HL-60/S4 (cell line): ENCODE data around the gene RNF215.
"Not testable (repeated sequence)": the region's sequence is repeated elsewhere in the genome, so short reads cannot be mapped to it uniquely, and the experiment has no call there.

Experiments used
- in situ Hi-C: fragments of 300-500 bp; cut with MboI; formaldehyde crosslinking; loops from 2 replicates; pipeline ENCODE4 v1.14.3; 2022; ENCODE audit warnings: low sequenced_read_pairs

RNF215 gene

DNA sequence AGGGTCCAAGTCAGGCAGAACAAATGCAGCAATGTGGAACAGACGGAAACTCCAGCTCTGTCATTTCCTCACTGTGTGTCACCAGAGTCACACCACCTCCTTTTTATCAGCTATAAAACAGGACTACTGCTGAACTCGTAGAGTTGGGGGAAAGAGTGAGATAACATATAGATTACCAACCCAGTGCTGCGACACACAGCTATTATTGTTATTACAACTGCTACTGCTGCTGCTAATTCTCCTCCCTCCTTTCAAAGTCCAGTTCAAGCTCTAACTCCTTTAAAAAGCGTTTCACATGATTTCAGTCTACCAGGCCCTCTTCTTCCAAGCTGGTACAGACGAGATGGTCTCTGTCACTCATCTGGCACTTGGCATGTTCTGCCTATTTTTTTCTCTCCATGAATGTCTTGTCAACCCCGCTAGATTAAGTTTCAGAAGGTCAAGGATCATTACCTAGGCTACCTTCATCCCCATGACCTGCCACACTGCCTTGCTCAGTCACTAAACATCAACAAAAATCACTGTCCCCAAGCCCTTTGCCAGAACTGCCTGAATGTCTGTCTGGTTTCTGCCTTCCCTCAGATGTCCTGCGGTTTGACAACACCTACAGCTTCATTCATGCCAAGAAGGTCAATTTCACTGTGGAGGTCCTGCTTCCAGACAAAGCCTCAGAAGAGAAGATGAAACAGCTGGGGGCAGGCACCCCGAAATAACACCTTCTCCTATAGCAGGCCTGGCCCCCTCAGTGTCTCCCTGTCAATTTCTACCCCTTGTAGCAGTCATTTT, 34.7 kb upstream of the RNF215 start:
- in situ Hi-C loops: no loop called here

DNA sequence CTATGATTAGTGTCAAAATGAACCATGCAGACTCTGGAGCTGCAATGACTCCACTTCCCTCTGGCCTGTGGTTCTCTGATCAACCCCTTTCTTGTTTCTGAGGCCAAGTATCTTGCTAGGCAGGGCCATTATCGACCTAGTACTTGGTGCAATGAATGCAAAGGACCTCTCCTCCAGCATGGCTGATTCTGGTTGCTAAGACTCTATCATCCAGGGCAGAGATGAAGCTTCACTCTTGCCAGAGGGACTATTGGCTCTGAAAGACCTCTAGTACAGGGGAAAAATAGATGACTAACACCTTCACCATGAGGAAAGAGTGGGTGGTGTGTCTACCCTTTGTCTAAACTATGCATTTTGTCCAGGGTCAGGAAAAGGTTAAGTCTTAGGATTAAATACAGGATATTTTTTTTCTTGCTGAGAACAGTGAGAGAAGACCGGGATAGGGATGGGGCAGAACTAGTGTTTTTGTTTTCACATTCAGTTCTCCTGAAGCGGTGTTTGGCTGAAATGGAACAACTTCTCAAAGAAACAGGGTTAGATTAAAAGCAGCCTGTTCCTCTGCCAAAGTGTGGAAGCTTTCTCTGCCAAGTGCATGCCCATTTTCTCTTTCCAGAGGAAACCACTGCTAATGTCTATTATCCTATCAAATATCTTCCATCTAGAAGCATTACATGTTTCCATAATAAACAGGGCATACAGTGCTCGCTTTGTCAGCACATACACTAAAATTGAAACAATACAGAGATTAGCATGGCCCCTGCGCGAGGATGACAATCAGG, 33.3 kb upstream of the RNF215 start:
- in situ Hi-C loops: no loop called here

DNA sequence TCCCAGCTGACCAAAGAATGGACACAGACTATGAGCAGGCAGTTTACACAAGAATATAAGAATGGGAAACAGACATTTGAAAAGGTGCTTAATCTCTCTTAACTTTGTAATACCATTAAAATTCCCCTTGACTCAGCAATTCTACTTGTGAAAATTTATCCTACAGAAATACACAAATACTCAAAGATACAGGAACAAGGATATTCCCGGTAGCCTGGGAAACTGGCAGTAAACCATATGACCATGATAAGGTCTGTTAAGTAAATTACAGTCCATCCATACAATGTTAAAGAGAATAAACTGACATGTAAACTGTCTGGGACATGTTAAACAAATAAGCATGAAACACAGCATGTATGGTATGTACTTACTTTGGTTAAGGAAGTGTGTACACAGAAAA, 29.6 kb upstream of the RNF215 start:
- in situ Hi-C loops: no loop called here

DNA sequence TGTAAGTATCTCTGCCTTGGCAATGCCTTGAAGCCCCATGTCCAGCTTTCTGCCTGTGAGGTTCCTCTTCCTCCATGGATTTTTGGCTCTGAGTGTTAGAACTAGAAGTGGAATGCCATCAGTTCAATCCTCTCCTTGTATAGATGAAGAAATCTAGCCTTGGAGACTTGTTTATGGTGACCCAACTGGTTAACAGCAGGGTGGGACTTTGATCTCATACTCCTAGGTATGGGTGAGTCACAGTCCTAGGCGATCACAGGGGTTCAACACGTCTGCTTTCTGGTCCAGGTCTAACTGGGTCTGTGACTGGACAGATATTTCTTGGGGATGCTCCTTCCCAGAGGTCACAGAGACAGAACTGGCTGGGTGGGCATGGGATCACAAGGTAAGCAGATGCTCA, 29.2 kb upstream of the RNF215 start:
- in situ Hi-C loops: no loop called here

DNA sequence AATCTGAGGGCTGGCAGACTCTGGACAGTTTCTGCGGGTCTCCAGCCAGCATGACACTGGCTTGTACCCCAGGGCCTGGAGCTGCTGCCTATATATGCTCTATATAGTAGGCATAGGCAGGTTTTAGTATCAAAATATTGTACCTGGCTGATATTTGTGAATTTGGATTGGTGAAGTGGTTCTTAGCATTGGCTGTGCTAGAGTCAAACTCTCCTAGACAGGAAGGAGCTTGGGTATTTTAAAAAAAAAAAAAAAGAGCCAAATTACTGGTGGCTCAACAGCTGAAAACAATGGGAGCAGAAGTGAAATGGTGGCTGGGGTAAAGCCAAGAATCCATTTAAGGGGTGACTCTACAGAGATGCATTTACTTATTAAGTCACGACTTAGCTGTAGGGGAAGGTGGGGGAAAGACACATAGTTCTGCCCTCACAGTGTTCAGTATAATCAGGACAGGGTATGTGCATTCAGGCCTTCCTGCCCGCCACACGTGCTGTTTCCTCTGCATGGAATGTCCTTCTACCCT, 27.4 kb upstream of the RNF215 start:
- in situ Hi-C loops: no loop called here

DNA sequence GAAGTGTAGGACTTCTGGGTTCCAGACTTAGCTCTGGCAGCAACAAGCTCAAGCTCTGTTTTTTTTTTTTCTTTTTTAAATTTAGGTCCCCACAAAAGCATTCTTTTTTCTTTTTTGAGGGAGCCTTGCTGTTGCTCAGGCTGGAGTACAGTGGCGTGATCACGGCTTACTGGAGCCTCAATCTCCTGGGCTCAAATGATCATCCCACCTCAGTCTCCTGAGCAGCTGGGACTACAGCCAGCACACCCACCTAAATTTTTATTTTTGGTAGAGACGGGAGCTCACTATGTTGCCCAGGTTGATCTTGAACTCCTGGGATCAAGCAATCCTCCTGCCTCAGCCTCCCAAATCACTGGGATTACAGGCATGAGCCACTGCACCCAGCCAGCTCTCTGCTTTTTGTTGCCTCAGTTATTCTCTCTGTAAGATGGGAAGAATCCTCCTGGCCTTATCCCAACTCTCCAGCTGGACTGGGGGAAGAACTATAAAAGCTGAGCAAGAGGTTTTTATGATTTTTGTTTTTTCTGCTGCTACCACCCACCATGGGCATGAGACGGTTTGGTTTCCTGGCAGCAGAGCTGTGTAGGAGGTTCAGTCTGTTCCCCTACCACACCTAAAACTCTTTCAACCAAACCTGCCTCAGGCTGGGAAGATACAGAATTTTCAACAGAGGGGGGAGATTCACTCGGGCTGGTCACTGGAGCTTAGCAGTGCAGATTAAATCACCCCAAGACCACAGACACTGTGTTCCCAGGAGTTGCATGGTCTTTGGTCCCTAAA, 26.7 kb upstream of the RNF215 start:
- in situ Hi-C loops: no loop called here

DNA sequence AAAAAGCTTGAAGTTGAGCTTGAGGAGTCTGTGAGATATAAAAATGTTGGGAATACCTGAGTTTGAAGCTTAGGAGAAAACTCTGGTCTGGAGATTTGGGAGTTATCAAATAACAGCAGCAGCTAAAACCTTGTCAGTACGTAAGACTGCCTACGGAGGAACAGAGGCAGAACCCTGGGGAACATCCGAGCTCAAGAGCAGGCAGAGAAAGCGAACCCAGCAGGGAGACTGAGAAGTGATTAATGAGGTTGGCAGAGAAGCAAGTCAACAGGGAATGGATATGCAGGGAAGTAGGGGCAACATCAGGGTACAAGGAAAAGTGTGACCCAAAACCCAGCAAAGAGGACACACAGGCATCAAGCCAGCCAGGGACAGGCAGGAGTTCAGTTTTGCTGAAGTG, 25.8 kb upstream of the RNF215 start:
- in situ Hi-C loops: no loop called here

DNA sequence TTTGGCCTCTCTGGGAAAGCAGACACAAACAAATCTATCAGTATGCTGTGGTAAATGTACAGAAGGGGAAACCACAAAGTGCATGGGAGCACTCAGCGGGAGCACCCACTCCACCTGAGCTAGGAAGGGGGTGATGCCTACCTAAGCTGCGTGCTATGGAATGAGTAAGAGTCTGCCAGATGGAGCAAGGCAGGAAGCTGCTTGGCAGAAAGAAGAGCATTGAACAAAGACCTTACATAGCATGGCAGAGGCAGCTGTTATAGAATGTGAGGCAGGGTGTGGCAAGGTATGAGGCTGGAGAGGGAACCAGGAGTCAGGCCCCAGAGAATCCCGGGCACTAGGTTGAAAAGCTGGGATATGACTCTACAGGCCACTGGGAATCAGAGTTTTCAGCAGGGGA, 24.6 kb upstream of the RNF215 start:
- in situ Hi-C loops: no loop called here

DNA sequence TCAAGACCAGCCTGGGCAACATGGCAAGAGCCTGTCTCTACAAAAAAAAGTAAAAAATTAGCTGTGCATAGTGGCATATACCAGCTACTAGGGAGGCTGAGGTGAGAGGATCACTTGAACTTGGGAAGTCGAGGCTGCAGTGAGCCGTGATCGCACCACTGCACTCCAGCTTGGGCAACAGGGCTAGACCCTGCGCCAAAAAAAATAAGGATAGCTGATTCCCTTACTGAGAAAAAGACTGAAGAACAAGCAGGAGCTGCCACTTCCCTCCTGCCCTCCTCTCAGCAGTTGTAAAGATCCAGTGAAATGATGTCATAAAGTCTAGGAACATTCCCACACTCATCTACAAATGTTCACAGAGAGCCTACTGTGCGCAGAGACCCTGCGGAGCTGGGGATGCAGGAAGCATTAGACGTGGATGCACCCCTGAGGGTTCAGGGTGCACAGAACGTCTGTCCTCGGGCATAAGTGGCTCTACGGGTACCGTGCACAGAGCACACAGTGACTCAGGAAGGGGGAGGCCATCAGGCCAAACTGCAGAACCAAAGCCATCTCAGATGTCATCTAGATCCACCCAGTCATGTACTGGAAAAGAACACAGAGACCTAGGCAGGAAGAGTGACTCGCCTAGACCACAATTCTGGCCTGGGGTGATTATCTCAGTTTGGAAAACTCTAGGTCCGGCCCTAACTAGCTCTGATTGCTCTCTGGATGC, 21.3 kb upstream of the RNF215 start:
- in situ Hi-C loops: no loop called here

DNA sequence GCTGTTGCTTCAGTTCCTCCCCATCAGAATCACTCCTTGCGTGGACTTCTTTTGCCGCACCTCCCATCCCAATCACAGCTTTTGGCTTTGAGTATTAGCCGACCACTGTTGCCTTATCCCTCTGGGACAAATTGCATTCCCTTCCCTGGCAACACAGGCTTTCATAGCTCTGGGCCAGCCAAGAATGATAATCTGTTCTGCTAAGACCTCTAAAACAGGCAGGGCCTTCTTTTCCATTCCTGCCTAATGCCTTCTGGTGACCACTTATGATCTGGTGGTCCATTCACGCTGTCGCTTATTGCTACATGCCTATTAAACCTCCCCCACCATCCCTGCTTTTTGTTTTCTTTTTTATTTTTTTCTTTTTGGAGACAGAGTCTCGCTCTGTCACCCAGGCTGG, 19.2 kb upstream of the RNF215 start:
- in situ Hi-C loops: no loop called here

DNA sequence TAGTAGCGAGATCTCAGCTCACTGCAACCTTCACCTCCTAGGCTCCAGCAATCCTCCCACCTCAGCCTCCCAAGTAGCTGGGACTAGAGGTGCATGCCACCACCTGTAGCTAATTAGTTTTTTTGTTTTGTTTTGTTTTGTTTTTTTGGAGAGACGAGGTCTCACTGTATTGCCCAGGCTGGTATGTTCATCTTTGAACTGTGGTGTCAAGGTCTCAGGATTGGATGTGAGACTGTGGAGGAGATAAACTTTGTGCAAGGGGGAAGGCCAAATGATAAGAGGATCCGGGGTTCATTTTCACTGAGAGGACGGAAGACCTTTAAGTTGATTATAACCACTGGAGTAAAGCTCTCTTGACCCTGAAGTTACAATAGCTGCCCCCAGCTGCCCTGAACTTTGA, 18.5 kb upstream of the RNF215 start:
- in situ Hi-C loops: no loop called here

DNA sequence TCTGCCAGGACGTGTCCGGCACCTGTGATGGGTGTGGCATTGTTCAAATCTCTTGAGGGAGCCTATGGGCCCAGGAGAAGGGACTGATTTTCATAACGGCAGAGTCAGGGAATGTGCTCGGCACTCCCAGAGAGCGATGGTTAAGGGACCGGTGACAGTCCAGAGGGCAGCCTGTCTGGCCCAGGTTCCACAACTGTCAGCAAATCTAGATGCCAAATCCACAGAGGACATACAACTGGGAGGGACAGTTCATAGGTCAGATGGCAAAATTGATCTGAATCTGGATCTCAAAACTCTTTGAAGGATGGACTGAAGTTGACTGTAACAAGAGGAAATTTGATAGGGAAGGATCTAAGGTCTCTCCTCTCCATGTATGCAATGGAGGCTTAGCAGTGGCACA, 17.1 kb upstream of the RNF215 start:
- in situ Hi-C loops: no loop called here

DNA sequence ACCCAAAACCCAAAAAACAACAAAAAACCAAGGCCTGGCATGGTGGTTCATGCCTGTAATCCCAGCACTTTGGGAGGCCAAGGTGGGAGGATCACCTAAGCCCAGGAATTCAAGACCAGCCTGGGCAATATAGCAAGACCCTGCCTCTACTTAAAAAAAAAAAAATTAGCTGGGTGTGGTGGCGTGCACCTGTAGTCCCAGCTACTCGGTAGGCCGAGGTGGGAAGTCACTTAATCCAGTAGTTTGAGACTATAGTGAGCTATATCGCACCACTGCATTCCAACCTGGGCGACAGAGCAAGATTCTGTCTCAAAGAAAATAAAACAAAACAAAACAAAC, 15.5 kb upstream of the RNF215 start:
- in situ Hi-C loops: not testable (repeated sequence)

DNA sequence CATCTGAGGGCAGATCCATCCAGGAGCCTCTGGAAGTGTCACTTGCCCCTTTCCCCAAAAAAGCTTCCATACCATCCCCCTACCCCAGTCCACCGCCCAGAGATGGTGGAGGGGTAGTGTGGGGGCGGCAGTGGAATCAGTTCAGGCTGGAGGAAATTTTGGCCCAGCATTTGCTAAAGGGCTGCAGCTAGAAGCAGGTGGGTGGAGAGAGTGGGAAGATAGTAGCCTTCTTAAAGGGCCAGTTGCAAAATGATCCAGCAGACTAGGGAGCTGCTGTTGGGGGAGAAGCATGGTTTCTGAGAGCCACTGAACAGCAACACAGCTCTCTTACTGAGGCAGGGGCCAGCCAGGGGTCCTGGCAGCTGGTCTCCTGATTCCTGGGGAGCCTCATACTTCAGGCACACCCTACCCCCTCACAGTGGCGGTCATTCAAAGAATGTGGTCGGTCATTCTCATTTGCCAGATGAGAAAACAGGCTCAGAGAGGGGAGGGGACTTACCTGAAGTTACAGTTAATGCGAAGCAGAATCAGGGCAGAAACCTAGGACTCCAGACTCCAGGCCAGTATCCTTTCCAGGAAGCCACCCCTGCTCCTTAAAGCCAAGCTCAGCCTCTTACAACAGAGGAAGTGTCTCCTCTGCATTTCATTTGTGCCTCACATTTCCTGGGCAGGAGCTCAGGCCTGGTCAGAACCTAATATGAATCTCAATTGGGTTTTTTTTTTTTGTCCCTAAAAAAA, 15.0 kb upstream of the RNF215 start:
- in situ Hi-C loops: no loop called here

DNA sequence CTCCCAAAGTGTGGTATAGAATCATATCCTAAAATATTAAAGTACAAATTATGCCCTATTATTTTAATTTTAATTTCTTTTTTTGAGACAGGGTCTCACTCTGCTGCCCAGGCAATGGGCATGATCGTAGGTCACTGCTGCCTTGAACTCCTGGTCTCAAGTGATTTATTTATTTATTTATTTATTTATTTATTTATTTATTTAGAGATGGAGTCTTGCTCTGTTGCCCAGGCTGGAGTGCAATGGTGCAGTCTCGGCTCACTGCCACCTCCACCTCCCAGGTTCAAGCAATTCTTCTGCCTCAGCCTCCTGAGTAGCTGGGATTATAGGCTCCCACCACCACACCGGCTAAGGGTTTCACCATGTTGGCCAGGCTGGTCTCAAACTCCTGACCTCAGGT, 13.8 kb upstream of the RNF215 start:
- in situ Hi-C loops: not testable (repeated sequence)

DNA sequence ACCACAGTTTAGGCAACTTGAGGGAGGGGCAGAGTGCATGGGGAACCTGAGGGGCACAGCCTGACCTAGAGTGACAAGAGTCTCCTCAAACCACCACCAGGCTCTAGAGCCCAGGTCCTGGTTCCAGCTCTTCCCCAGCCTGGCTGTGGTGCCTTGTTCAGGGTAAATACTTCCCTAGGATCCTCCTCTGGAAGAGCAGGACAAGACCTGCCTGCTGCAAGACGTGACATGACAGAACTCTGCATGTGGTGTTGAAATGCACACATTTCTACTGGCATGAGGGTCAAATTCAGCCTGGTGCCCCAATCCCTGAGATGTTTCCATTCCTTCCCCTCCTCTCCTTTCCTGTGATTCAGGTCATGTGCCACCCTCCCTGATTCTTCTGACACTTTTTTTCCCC, 12.9 kb upstream of the RNF215 start:
- in situ Hi-C loops: no loop called here

DNA sequence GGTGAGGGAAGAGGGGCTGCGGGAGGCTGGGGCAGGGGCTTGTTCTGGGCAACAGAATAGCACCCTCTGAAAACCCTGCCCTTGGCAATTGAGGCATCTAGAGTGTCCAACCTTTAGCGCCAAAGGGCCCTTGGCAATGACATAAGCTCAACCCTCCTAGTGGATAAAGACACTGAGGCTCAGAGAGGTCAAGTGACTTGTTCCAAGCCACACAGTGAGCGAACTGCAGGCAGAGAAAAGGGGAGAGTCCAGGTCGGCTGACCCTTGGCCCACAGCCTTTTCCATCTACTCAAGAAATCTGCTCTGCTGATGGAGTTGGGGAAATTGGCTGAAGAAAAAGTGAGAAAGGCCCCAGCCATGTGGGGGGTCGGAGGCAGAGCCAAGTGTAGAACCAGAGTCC, 12.5 kb upstream of the RNF215 start:
- in situ Hi-C loops: loop anchor here (10.0 kb wide), 1 partner anchor 85 kb away; no protein-coding TSS in a partner anchor

DNA sequence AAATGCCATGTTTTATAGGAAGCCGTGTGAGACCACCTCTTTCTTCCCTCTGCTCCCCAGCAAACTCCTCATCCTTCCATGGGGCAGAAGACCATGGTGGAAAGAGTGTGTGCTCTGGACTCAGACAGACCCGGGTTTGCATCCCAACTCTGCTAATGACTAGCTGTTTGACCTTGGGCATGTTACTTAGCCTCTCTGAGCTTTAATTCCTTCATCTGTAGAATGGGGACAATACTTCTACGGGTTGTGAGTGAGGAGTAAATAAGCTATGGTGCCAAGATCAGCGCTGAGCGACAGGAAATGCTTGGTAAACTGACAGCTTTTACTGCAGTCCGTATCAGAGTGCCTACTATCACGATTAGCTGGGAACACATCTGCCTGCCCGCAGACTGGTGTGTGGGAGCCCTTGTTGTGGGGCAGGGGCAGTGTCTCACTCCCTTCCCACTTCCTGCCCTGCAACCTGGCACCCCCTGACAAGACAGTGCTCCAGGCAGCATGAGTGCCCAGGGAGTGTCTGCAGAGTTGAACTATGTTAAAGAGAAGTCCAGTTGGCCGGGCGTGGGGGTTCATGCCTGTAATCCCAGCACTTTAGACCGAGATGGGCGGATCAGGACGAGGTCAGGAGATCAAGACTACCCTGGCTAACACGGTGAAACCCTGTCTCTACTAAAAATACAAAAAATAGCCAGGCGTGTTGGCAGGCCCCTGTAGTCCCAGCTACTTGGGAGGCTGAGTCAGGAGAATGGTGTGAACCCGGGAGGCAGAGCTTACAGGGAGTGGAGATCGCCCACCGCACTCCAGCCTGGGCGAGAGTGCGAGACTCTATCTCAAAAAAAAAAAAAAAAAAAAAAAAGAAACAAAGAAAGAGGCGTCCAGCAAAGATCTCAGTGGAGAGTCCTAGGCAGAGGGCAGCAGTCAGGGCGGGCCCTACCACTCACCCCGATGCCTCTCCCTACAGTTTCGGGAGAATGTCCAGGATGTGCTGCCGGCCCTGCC, 11.8 kb upstream of the RNF215 start:
- in situ Hi-C loops: loop anchor here (10.0 kb wide), 1 partner anchor 86 kb away; no protein-coding TSS in a partner anchor
